H1 (cell line): ENCODE measurements around the gene TSHR. TPM values are rescaled to one million over a fixed set of nuclear protein-coding genes. Genes with fewer than 3 reads are reported as not detected.

Experiments used
- CTCF ChIA-PET: fragments of 300-600 bp; sonication (Branson Sonifier 250); formaldehyde crosslinking; loops from one replicate; lab custom pipeline; 2021; ENCODE audit not compliant: partially characterized antibody; lab: Charles Lee
- POLR2A ChIA-PET: fragments of 300-600 bp; sonication (Branson Sonifier 250); formaldehyde crosslinking; loops from one replicate; lab custom pipeline; 2021; ENCODE audit warnings: inconsistent platforms; ENCODE audit not compliant: partially characterized antibody; lab: Charles Lee
- DNase-seq, 2 experiments: peaks; one replicate each; pipeline versions ENCODE4 v3.0.0 to v3.0.0-alpha.2; 2010 to 2022; ENCODE audit warnings: low spot score in 2 of 2, low read depth in 1 of 2, mixed read lengths in 1 of 2
- FAIRE-seq: peaks from 2 replicates; lab custom pipeline; 2011; peaks lifted over from hg19 to GRCh38; lab: Jason Lieb, UNC
- H2AFZ ChIP-seq: 2 replicates; pipeline ENCODE4 v1.8.1; 2012; ENCODE audit warnings: low read length, inconsistent platforms
- H2AK5ac ChIP-seq: 2 replicates; pipeline ENCODE4 v1.6.1; 2013; ENCODE audit warnings: low read depth, low read length
- H2BK120ac ChIP-seq: replicated peaks from 2 replicates; pipeline ENCODE3; 2013; ENCODE audit warnings: low read depth, low read length, inconsistent platforms
- H2BK12ac ChIP-seq: 2 replicates; pipeline ENCODE4 v1.6.1; 2013; ENCODE audit warnings: low read depth, low read length
- H2BK15ac ChIP-seq: 2 replicates; pipeline ENCODE4 v1.6.1; 2013; ENCODE audit warnings: low read length
- H2BK20ac ChIP-seq: 2 replicates; pipeline ENCODE4 v1.6.1; 2013; ENCODE audit warnings: low read length
- H2BK5ac ChIP-seq: 2 replicates; pipeline ENCODE4 v1.6.1; 2013; ENCODE audit warnings: low read depth, low read length
- H3K14ac ChIP-seq: 2 replicates; pipeline ENCODE4 v1.6.1; 2013; ENCODE audit warnings: inconsistent platforms; ENCODE audit not compliant: insufficient read length
- H3K18ac ChIP-seq: 2 replicates; pipeline ENCODE4 v1.6.1; 2013; ENCODE audit warnings: low read length; ENCODE audit errors: extremely low read depth
- H3K23ac ChIP-seq: 2 replicates; pipeline ENCODE4 v1.6.1; 2013; ENCODE audit warnings: inconsistent platforms; ENCODE audit not compliant: insufficient read length
- H3K23me2 ChIP-seq: 2 replicates; pipeline ENCODE4 v1.6.1; 2013; ENCODE audit warnings: low read depth, low read length
- H3K27ac ChIP-seq: 2 replicates; pipeline ENCODE4 v1.6.1; 2011; ENCODE audit warnings: low read depth, low read length, inconsistent platforms
- H3K27me3 ChIP-seq, 4 experiments: replicated peaks in 1 of 4; 1 replicate in 1 of 4; 2 replicates in 3 of 4; pipeline versions ENCODE4 v1.6.1 to v1.8.1; 2011 to 2013; ENCODE audit warnings: low read length in 3 of 4, mild to moderate bottlenecking in 3 of 4, inconsistent platforms in 2 of 4, mixed read lengths in 2 of 4, moderate library complexity in 1 of 4; ENCODE audit not compliant: control insufficient read depth in 3 of 4, insufficient read depth in 3 of 4; ENCODE audit errors: extremely low read depth in 1 of 4
- H3K36me3 ChIP-seq, 4 experiments: 2 replicates each; pipeline versions ENCODE4 v1.6.1 to v1.8.1; 2011 to 2013; ENCODE audit warnings: mild to moderate bottlenecking in 4 of 4, low read length in 3 of 4, moderate library complexity in 2 of 4, control low read depth in 1 of 4, inconsistent platforms in 1 of 4; ENCODE audit not compliant: insufficient read depth in 4 of 4, control insufficient read depth in 2 of 4
- H3K4ac ChIP-seq: replicated peaks from 2 replicates; pipeline ENCODE3; 2013; ENCODE audit warnings: low read length, low read depth, mixed read lengths, inconsistent platforms; ENCODE audit not compliant: insufficient read length
- H3K4me1 ChIP-seq, 4 experiments: replicated peaks in 1 of 4; 1 replicate in 1 of 4; 2 replicates in 3 of 4; pipeline versions ENCODE4 v1.6.1 to v1.8.1; 2011 to 2013; ENCODE audit warnings: low read length in 3 of 4, inconsistent platforms in 2 of 4, mixed read lengths in 1 of 4; ENCODE audit not compliant: insufficient read depth in 4 of 4, control insufficient read depth in 3 of 4
- H3K4me2 ChIP-seq, 2 experiments: 2 replicates each; pipeline versions ENCODE4 v1.6.1 to v1.8.1; 2011 to 2013; ENCODE audit warnings: low read depth in 2 of 2, low read length in 2 of 2, control low read depth in 1 of 2, inconsistent platforms in 1 of 2, mild to moderate bottlenecking in 1 of 2; ENCODE audit not compliant: insufficient read depth in 1 of 2
- H3K4me3 ChIP-seq, 4 experiments: fragments of 200-600, 300-600 bp in 1 of 4; sonication (generic), shearing (Covaris generic), sonication (Bioruptor Twin) in 1 of 4; 2 replicates each; pipeline versions ENCODE4 v1.5.1 to v1.8.1; 2011 to 2016; ENCODE audit warnings: low read length in 4 of 4, low read depth in 3 of 4, control low read depth in 2 of 4, inconsistent platforms in 2 of 4, mild to moderate bottlenecking in 2 of 4, mixed read lengths in 1 of 4, moderate library complexity in 1 of 4; ENCODE audit not compliant: insufficient read depth in 2 of 4; ENCODE audit errors: extremely low read depth in 1 of 4
- H3K56ac ChIP-seq: replicated peaks from 2 replicates; pipeline ENCODE3; 2013; ENCODE audit warnings: low read depth, mild to moderate bottlenecking, mixed read lengths, low read length, inconsistent platforms; ENCODE audit not compliant: insufficient read length
- H3K79me1 ChIP-seq: 2 replicates; pipeline ENCODE4 v1.6.1; 2013; ENCODE audit warnings: low read depth, low read length, control low read depth
- H3K79me2 ChIP-seq, 2 experiments: 2 replicates each; pipeline versions ENCODE4 v1.6.1 to v1.8.1; 2012 to 2013; ENCODE audit warnings: low read length in 2 of 2, mild to moderate bottlenecking in 2 of 2, inconsistent platforms in 1 of 2; ENCODE audit not compliant: insufficient read depth in 2 of 2, control insufficient read depth in 1 of 2
- H3K9ac ChIP-seq, 4 experiments: replicated peaks in 1 of 4; 1 replicate in 1 of 4; 2 replicates in 3 of 4; pipeline versions ENCODE4 v1.6.1 to v1.8.1; 2011 to 2013; ENCODE audit warnings: low read depth in 3 of 4, low read length in 3 of 4, control low read depth in 2 of 4, mild to moderate bottlenecking in 2 of 4, moderate library complexity in 2 of 4, inconsistent platforms in 1 of 4; ENCODE audit errors: extremely low read depth in 1 of 4
- H3K9me3 ChIP-seq, 2 experiments: 2 replicates each; pipeline versions ENCODE4 v1.6.1 to v1.8.1; 2012 to 2013; ENCODE audit warnings: mild to moderate bottlenecking in 2 of 2, moderate library complexity in 2 of 2, control low read depth in 1 of 2, inconsistent platforms in 1 of 2, low read depth in 1 of 2, low read length in 1 of 2, mixed read lengths in 1 of 2; ENCODE audit not compliant: insufficient read depth in 2 of 2
- H4K20me1 ChIP-seq, 2 experiments: replicated peaks in 1 of 2; 2 replicates each; pipeline versions ENCODE3 to v1.8.1; 2011 to 2013; ENCODE audit warnings: inconsistent platforms in 2 of 2, low read length in 2 of 2, mild to moderate bottlenecking in 1 of 2; ENCODE audit not compliant: insufficient read depth in 2 of 2, control insufficient read depth in 1 of 2
- H4K5ac ChIP-seq: 2 replicates; pipeline ENCODE4 v1.6.1; 2013; ENCODE audit warnings: low read length, low read depth, mixed read lengths, inconsistent platforms; ENCODE audit not compliant: insufficient read length
- H4K8ac ChIP-seq: 2 replicates; pipeline ENCODE4 v1.8.0; 2013; ENCODE audit warnings: mild to moderate bottlenecking, moderate library complexity, low read length, inconsistent platforms; ENCODE audit not compliant: insufficient read depth; ENCODE audit errors: extremely low read depth
- H4K91ac ChIP-seq: replicated peaks from 2 replicates; pipeline ENCODE3; 2013; ENCODE audit warnings: low read length, mixed read lengths, inconsistent platforms; ENCODE audit not compliant: insufficient read length
- CEBPB ChIP-seq: IDR thresholded peaks from 2 replicates; pipeline ENCODE4 v1.6.1; 2012; ENCODE audit warnings: low read depth, low read length
- E2F6 ChIP-seq: IDR thresholded peaks from 2 replicates; pipeline ENCODE4 v1.6.1; 2012; ENCODE audit warnings: inconsistent platforms
- EGR1 ChIP-seq: IDR thresholded peaks from 2 replicates; pipeline ENCODE4 v1.6.1; 2011; ENCODE audit warnings: low read depth, low read length, borderline replicate concordance
- KDM4A ChIP-seq: IDR thresholded peaks from one replicate; pipeline ENCODE4 v1.7.1; 2012; ENCODE audit warnings: low read depth, mild to moderate bottlenecking, moderate library complexity, low read length, inconsistent platforms; ENCODE audit not compliant: severe bottlenecking
- RAD21 ChIP-seq, 2 experiments: IDR thresholded peaks in 1 of 2; conservative IDR thresholded peaks in 1 of 2; 2 replicates each; pipeline ENCODE4 v1.6.1; 2011; ENCODE audit warnings: low read depth in 2 of 2, low read length in 2 of 2, improper control_type of control experiment in 1 of 2, inconsistent platforms in 1 of 2, mild to moderate bottlenecking in 1 of 2, moderate library complexity in 1 of 2
- RFX5 ChIP-seq: IDR thresholded peaks from 2 replicates; pipeline ENCODE4 v1.6.1; 2011; ENCODE audit warnings: low read depth, low read length, improper control_type of control experiment, borderline replicate concordance
- SAP30 ChIP-seq: fragments of 300-600 bp; sonication (generic); IDR thresholded peaks from 2 replicates; pipeline ENCODE4 v1.7.1; 2012; ENCODE audit warnings: low read length, moderate library complexity, mild to moderate bottlenecking, inconsistent platforms; ENCODE audit not compliant: insufficient read depth, insufficient replicate concordance
- SIX5 ChIP-seq: IDR thresholded peaks from 2 replicates; pipeline ENCODE4 v1.6.1; 2011; ENCODE audit warnings: mild to moderate bottlenecking, low read depth, low read length
- SRF ChIP-seq: IDR thresholded peaks from 2 replicates; pipeline ENCODE4 v1.6.1; 2011; ENCODE audit warnings: mild to moderate bottlenecking, low read depth, low read length, moderate library complexity
- TBP ChIP-seq: IDR thresholded peaks from 2 replicates; pipeline ENCODE4 v1.6.1; 2011; ENCODE audit warnings: low read depth, low read length, improper control_type of control experiment
- WGBS, 2 experiments: shearing (Covaris generic) in 1 of 2; methylation state at CpG; one replicate each; pipeline versions ENCODE4 v1.1.6 to v1.1.7; 2013 to 2015; ENCODE audit warnings: low lambda C conversion rate in 2 of 2, mixed read lengths in 2 of 2, inconsistent platforms in 1 of 2, low coverage in 1 of 2, missing lambda C conversion rate in 1 of 2; ENCODE audit not compliant: insufficient replicate concordance in 2 of 2, insufficient coverage in 1 of 2, insufficient read length in 1 of 2; ENCODE audit errors: extremely low coverage in 1 of 2, missing lambda C conversion rate in 1 of 2; 5-methylcytosine and 5-hydroxymethylcytosine counted together
- polyA plus RNA-seq, 7 experiments: library from polyadenylated mRNA; depleted of rRNA in 3 of 7; stranded (reverse) in 5 of 7; unstranded in 2 of 7; fragments of >200 nt in 5 of 7; fragments of 200-250 nt in 2 of 7; gene quantifications; 1 replicate in 5 of 7; 2 replicates in 1 of 7; 4 replicates in 1 of 7; pipeline versions ENCODE4 v1.2.1 to v1.2.3, GENCODE V29; 2011 to 2013; ENCODE audit warnings: missing spikeins in 2 of 7, mixed read lengths in 2 of 7
- total RNA-seq: library from RNA; stranded (reverse); fragmentation: NEBNext Ultra II Directional; extraction: Animal tissue kit (Norgen Biotek cat#: 25700); gene quantifications from 2 replicates; pipeline ENCODE4 v1.2.1, GENCODE V29; 2021

The TSHR gene
- total and polyA plus RNA-seq, 2 of the 8 experiments (the other 6 are each of a cell fraction or from before 2014, with no cell fraction given), result 0.27 TPM; not detected in 1

GRCh38 chr14:81153187-81153586 is 197.8 kb downstream of the TSHR start:
- Histone ChIP-seq H3K9me3 (no peaks in the 10 kb centered on the region), H2AK5ac (no peak overlapping the region), H3K56ac (no peak overlapping the region), H3K27ac (no peak overlapping the region), H3K4ac (no peak overlapping the region), H3K79me1 (no peaks in the 10 kb centered on the region), H3K14ac (no peak overlapping the region), H3K4me3 (no peak overlapping the region), H4K5ac (no peak overlapping the region), H3K9ac (no peak overlapping the region), H3K27me3 (no peaks in the 10 kb centered on the region), H2BK15ac (no peak overlapping the region), H2BK12ac (no peak overlapping the region), H4K20me1 (no peaks in the 10 kb centered on the region), H3K36me3 (no peaks in the 10 kb centered on the region), H3K79me2 (no peaks in the 10 kb centered on the region), H2BK20ac (no peak overlapping the region), H3K23ac (no peak overlapping the region), H2BK5ac (no peak overlapping the region), H2AFZ (no peak overlapping the region), H3K23me2 (no peaks in the 10 kb centered on the region), H3K18ac (no peak overlapping the region), H4K91ac (no peak overlapping the region), H3K4me1 (no peaks in the 10 kb centered on the region), H4K8ac (no peak overlapping the region), H3K4me2 (no peak overlapping the region), H2BK120ac (no peak overlapping the region)
- WGBS, 2 experiments, result 96% methylated on average over 1 of the region's 1 CpG; no CpG with 5 or more reads in 1 of the 2 experiments
- POLR2A ChIA-PET, result no interaction called here
- FAIRE-seq, result no peak
- CTCF ChIA-PET, result interaction anchor here (1.0 to 2.9 kb wide), 5 partner anchors 8 to 61 kb away, joined by 3 to 13 read pairs (median 3); no protein-coding TSS in a partner anchor
- DNase-seq, result no peak
- TF ChIP-seq SAP30 (no peak), RAD21 (IDR thresholded peaks at IDR 0.05 in 1 of 2, conservative IDR thresholded peaks at IDR 0.05 in 1 of 2; ENCODE audit: low read depth in 2 of 2, low read length in 2 of 2) (no peak), SIX5 (no peak), TBP (no peak), KDM4A (no peak), EGR1 (no peak), E2F6 (no peak), RFX5 (no peak), SRF (no peak), CEBPB (no peak)
